Neural progenitor cell (in vitro differentiated cells): Measurements from ENCODE around the gene RNF38. TPM values are rescaled to one million over a fixed set of nuclear protein-coding genes. Genes with fewer than 3 reads are reported as not detected.

Source experiments
- DNase-seq: peaks from one replicate; pipeline ENCODE4 v3.0.0-alpha.2; 2016; ENCODE audit warnings: low spot score
- H2AFZ ChIP-seq: fragments of 200-600 bp; sonication (generic); replicated peaks from 2 replicates; pipeline ENCODE4 v1.6.1; 2016; ENCODE audit warnings: antibody characterized with exemption
- H3F3A ChIP-seq: fragments of 200-600 bp; sonication (generic); 2 replicates; pipeline ENCODE4 v1.6.1; 2016; ENCODE audit warnings: antibody characterized with exemption, low read depth
- H3K27ac ChIP-seq: fragments of 200-600 bp; sonication (generic); 2 replicates; pipeline ENCODE4 v1.5.1; 2016; ENCODE audit warnings: mild to moderate bottlenecking
- H3K27me3 ChIP-seq: fragments of 200-600 bp; sonication (generic); 2 replicates; pipeline ENCODE4 v1.6.1; 2016; ENCODE audit warnings: mild to moderate bottlenecking, moderate library complexity
- H3K36me3 ChIP-seq: fragments of 200-600 bp; sonication (generic); 2 replicates; pipeline ENCODE4 v1.5.1; 2016
- H3K4me1 ChIP-seq: fragments of 200-600 bp; sonication (generic); 2 replicates; pipeline ENCODE4 v1.6.1; 2016; ENCODE audit warnings: mixed run types
- H3K4me2 ChIP-seq: fragments of 200-600 bp; sonication (generic); 2 replicates; pipeline ENCODE4 v1.6.1; 2016
- H3K4me3 ChIP-seq: fragments of 200-600 bp; sonication (generic); 2 replicates; pipeline ENCODE4 v1.5.1; 2016
- H3K79me2 ChIP-seq: fragments of 200-600 bp; sonication (generic); 2 replicates; pipeline ENCODE4 v1.6.1; 2016; ENCODE audit warnings: low read depth
- H3K9ac ChIP-seq: fragments of 200-600 bp; sonication (generic); 2 replicates; pipeline ENCODE4 v1.6.1; 2016
- H3K9me3 ChIP-seq: fragments of 200-600 bp; sonication (generic); 2 replicates; pipeline ENCODE4 v1.5.1; 2016; ENCODE audit warnings: low read depth
- H4K20me1 ChIP-seq: fragments of 200-600 bp; sonication (generic); 2 replicates; pipeline ENCODE4 v1.6.1; 2016; ENCODE audit warnings: low read depth
- H3K27ac Mint-ChIP-seq: 3 replicates; pipeline ENCODE4 v1.8.0; 2021; ENCODE audit warnings: mixed read lengths
- H3K27me3 Mint-ChIP-seq: 2 replicates; pipeline ENCODE4 v1.8.0; 2022; ENCODE audit warnings: low read depth, mild to moderate bottlenecking, inconsistent platforms, moderate library complexity, mixed read lengths; ENCODE audit not compliant: insufficient read depth
- H3K36me3 Mint-ChIP-seq: 3 replicates; pipeline ENCODE4 v1.8.0; 2021; ENCODE audit warnings: mixed read lengths
- H3K4me1 Mint-ChIP-seq: 3 replicates; pipeline ENCODE4 v1.8.0; 2021; ENCODE audit warnings: mixed read lengths
- H3K4me3 Mint-ChIP-seq: 3 replicates; pipeline ENCODE4 v1.8.0; 2021; ENCODE audit warnings: mild to moderate bottlenecking, moderate library complexity, mixed read lengths
- H3K9me3 Mint-ChIP-seq: 3 replicates; pipeline ENCODE4 v1.8.0; 2020; ENCODE audit warnings: mixed read lengths
- CTCF ChIP-seq: fragments of 200-600 bp; sonication (generic); IDR thresholded peaks from 2 replicates; pipeline ENCODE4 v1.5.1; 2017; ENCODE audit warnings: antibody characterized with exemption, mild to moderate bottlenecking
- EZH2 ChIP-seq: fragments of 200-600 bp; sonication (generic); IDR thresholded peaks from 2 replicates; pipeline ENCODE4 v1.6.1; 2017; ENCODE audit warnings: antibody characterized with exemption, mild to moderate bottlenecking, moderate library complexity
- EZH2phosphoT487 ChIP-seq: fragments of 200-600 bp; sonication (generic); IDR thresholded peaks from 2 replicates; pipeline ENCODE4 v1.6.1; 2017; ENCODE audit warnings: antibody characterized with exemption
- total RNA-seq: library from RNA; depleted of rRNA; stranded (reverse); fragments of >200 nt; gene quantifications from 2 replicates; pipeline ENCODE4 v1.2.3, GENCODE V29; 2015; ENCODE audit warnings: low replicate concordance

The RNF38 gene
- total RNA-seq, 1 donor from 2014 or later = 63.8 TPM

DNA sequence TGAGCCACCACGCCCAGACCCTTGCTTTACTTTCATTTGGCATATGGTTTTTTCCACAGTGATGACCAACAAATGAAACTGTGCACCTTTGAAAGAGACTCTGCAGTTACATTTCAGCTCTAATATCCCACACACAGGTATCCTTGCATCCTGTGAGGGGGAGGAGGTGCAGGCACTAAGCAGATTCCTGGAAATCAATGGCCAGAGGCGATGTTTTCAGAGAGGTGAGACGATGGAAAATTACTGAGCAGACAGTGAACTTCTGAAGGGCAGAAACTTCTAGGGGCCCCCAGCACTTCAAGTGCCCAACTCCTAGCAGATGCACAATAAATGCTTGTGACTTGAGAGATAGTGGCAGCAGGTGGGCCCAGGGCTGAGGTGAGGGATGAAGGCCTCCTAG lies 112.0 kb downstream of the RNF38 start:
- Histone ChIP-seq H2AFZ (no peak overlapping the region), H3K4me2 (no peak overlapping the region), H3K9me3 (no peaks in the 10 kb centered on the region), H3K4me1 (peaks cover 12% of the 10 kb centered on the region), H3K4me3 (no peak overlapping the region), H3K27me3 (no peaks in the 10 kb centered on the region), H3K36me3 (no peaks in the 10 kb centered on the region), H3F3A (peaks cover 3% of the 10 kb centered on the region), H3K9ac (no peak overlapping the region), H3K79me2 (no peaks in the 10 kb centered on the region), H4K20me1 (no peaks in the 10 kb centered on the region), H3K27ac (no peak overlapping the region)
- Mint-ChIP-seq H3K27ac (no peak overlapping the region), H3K27me3 (peaks cover 2% of the 10 kb centered on the region), H3K36me3 (no peaks in the 10 kb centered on the region), H3K9me3 (no peaks in the 10 kb centered on the region), H3K4me3 (no peak overlapping the region), H3K4me1 (peaks cover 10% of the 10 kb centered on the region)
- TF ChIP-seq EZH2 (no peak), EZH2phosphoT487 (no peak), CTCF (no peak)
- DNase-seq = no peak

Other genes with a start within 250 kb of the RNF38 start
- not detected in 2 replicates for gene CCIN, start 230.9 kb downstream of the RNF38 start, total RNA-seq
- 199 and 203 TPM in 2 replicates for gene CLTA, start 209.3 kb downstream of the RNF38 start, total RNA-seq
- gene GNE, start 141.8 kb downstream of the RNF38 start, total RNA-seq = 25.2 and 26.8 TPM in 2 replicates
- 69.9 and 112 TPM in 2 replicates for gene MELK, start 172.6 kb upstream of the RNF38 start, total RNA-seq